B cell (primary cell): Measurements from ENCODE around the gene CT55. TPM values are rescaled to one million over a fixed set of nuclear protein-coding genes. Genes with fewer than 3 reads are reported as not detected.

Source experiments
- ATAC-seq: fragments of 200-7000 bp; cut with Tn5 transposase; one replicate; pipeline ENCODE4 v1.10.0; 2021; ENCODE audit warnings: low read depth, mild to moderate bottlenecking, moderate number of reproducible peaks, moderate library complexity
- CTCF ChIA-PET: fragments of 350-600 bp; sonication (Branson Sonifier 250); formaldehyde crosslinking; loops from one replicate; lab custom pipeline; 2021; ENCODE audit warnings: antibody characterized with exemption, inconsistent platforms; lab: Charles Lee
- POLR2A ChIA-PET: fragments of 350-600 bp; sonication (Branson Sonifier 250); formaldehyde crosslinking; loops from one replicate; lab custom pipeline; 2021; ENCODE audit warnings: antibody characterized with exemption; lab: Charles Lee
- DNase-seq: peaks from one replicate; pipeline ENCODE4 v3.0.0; 2013
- H2AFZ ChIP-seq: 2 replicates; pipeline ENCODE4 v1.6.1; 2012; ENCODE audit warnings: mild to moderate bottlenecking, low read depth, low read length; ENCODE audit not compliant: insufficient read depth, poor library complexity, severe bottlenecking
- H3K27ac ChIP-seq, 2 donors: 1 replicate in 1 of 2; 2 replicates in 1 of 2; pipeline ENCODE4 v1.5.1; 2012 to 2013; ENCODE audit warnings: low read length in 2 of 2, mild to moderate bottlenecking in 2 of 2, moderate library complexity in 1 of 2
- H3K27me3 ChIP-seq, 4 experiments: fragments of 200-600 bp in 1 of 4; sonication (generic) in 1 of 4; replicated peaks in 1 of 4; 1 replicate in 2 of 4; 2 replicates in 2 of 4; pipeline versions ENCODE4 v1.6.1 to v1.7.0; 2013 to 2016; ENCODE audit warnings: low read length in 3 of 4, mild to moderate bottlenecking in 2 of 4, mixed read lengths in 1 of 4, moderate library complexity in 1 of 4; ENCODE audit not compliant: insufficient read depth in 4 of 4, control insufficient read depth in 3 of 4; ENCODE audit errors: control extremely low read depth in 1 of 4
- H3K36me3 ChIP-seq, 2 experiments: replicated peaks in 1 of 2; 1 replicate in 1 of 2; 2 replicates in 1 of 2; pipeline versions ENCODE4 v1.6.1 to v1.7.1; 2013; ENCODE audit warnings: low read length in 1 of 2; ENCODE audit not compliant: insufficient read depth in 2 of 2, control insufficient read depth in 1 of 2; ENCODE audit errors: control extremely low read depth in 1 of 2, extremely low read depth in 1 of 2
- H3K4me1 ChIP-seq, 2 donors: fragments of 200-600 bp in 1 of 2; sonication (generic) in 1 of 2; 1 replicate in 1 of 2; 2 replicates in 1 of 2; pipeline versions ENCODE4 v1.5.1 to v1.6.1; 2013 to 2017; ENCODE audit warnings: low read length in 2 of 2; ENCODE audit not compliant: control insufficient read depth in 2 of 2, insufficient read depth in 2 of 2
- H3K4me2 ChIP-seq: replicated peaks from 2 replicates; pipeline ENCODE3; 2012; ENCODE audit warnings: mild to moderate bottlenecking, low read depth, low read length; ENCODE audit not compliant: poor library complexity, severe bottlenecking
- H3K4me3 ChIP-seq, 5 experiments: fragments of 200-600 bp in 1 of 5; sonication (generic) in 1 of 5; 1 replicate in 3 of 5; 2 replicates in 2 of 5; pipeline versions ENCODE4 v1.5.1 to v1.7.0; 2011 to 2016; ENCODE audit warnings: low read length in 4 of 5, mild to moderate bottlenecking in 4 of 5, low read depth in 2 of 5, control low read depth in 1 of 5, moderate library complexity in 1 of 5; ENCODE audit not compliant: insufficient read depth in 1 of 5; ENCODE audit errors: control extremely low read depth in 1 of 5, extremely low read depth in 1 of 5
- H3K79me2 ChIP-seq: fragments of 200-600 bp; sonication (generic); one replicate; pipeline ENCODE4 v1.6.0; 2016; ENCODE audit warnings: low read length; ENCODE audit not compliant: control insufficient read depth, insufficient read depth
- H3K9ac ChIP-seq: fragments of 200-600 bp; sonication (generic); 2 replicates; pipeline ENCODE4 v1.6.1; 2017; ENCODE audit warnings: mild to moderate bottlenecking, low read length, moderate library complexity
- H3K9me3 ChIP-seq, 3 donors: one replicate each; pipeline versions ENCODE4 v1.6.1 to v1.7.1; 2013; ENCODE audit warnings: low read length in 2 of 3; ENCODE audit not compliant: control insufficient read depth in 2 of 3, insufficient read depth in 1 of 3; ENCODE audit errors: control extremely low read depth in 1 of 3
- H4K20me1 ChIP-seq: 2 replicates; pipeline ENCODE4 v1.6.0; 2012; ENCODE audit warnings: mild to moderate bottlenecking, low read length; ENCODE audit not compliant: insufficient read depth, control insufficient read depth, poor library complexity, severe bottlenecking
- H3K27ac Mint-ChIP-seq: one replicate; pipeline ENCODE4 v1.8.0; 2021; ENCODE audit warnings: mixed read lengths
- H3K27me3 Mint-ChIP-seq: one replicate; pipeline ENCODE4 v1.8.0; 2021; ENCODE audit warnings: mixed read lengths
- H3K4me1 Mint-ChIP-seq: one replicate; pipeline ENCODE4 v1.8.0; 2021; ENCODE audit warnings: mixed read lengths
- H3K4me3 Mint-ChIP-seq: one replicate; pipeline ENCODE4 v1.8.0; 2021; ENCODE audit warnings: mixed read lengths
- H3K9me3 Mint-ChIP-seq: one replicate; pipeline ENCODE4 v1.8.0; 2022; ENCODE audit warnings: mixed read lengths; ENCODE audit not compliant: insufficient read depth
- CTCF ChIP-seq: fragments of 200-600 bp; IDR thresholded peaks from one replicate; pipeline ENCODE4 v1.8.0; 2022; ENCODE audit warnings: antibody characterized with exemption, mild to moderate bottlenecking
- EZH2 ChIP-seq: IDR thresholded peaks from 2 replicates; pipeline ENCODE4 v1.6.1; 2012; ENCODE audit warnings: borderline replicate concordance, low read depth, mild to moderate bottlenecking, moderate library complexity, low read length; ENCODE audit not compliant: insufficient read depth, poor library complexity, severe bottlenecking
- WGBS: methylation state at CpG from one replicate; pipeline ENCODE4 v1.1.5; 2013; ENCODE audit warnings: missing lambda C conversion rate; ENCODE audit not compliant: insufficient coverage; 5-methylcytosine and 5-hydroxymethylcytosine counted together
- intact Hi-C: fragments of 100-400 bp; cut with micrococcal nuclease; formaldehyde crosslinking; loops from one replicate; pipeline ENCODE4 v1.10.0; 2022
- polyA plus RNA-seq: library from polyadenylated mRNA; depleted of rRNA; stranded (reverse); fragments of >200 nt; gene quantifications from 2 replicates; pipeline ENCODE4 v1.2.3, GENCODE V29; 2012
- total RNA-seq, 2 donors: library from RNA; stranded (reverse); fragments of 120-200 nt in 1 of 2; gene quantifications; 1 replicate in 1 of 2; 2 replicates in 1 of 2; pipeline versions ENCODE4 v1.2.3 to v1.2.4, GENCODE V29; 2013 to 2022

The CT55 gene
- total and polyA plus RNA-seq, 2 donors (not counting 1 experiment from before 2014, with no cell fraction given): not detected

GRCh38 chrX:135193740-135194139 lies 22.5 kb upstream of the CT55 start:
- ATAC-seq: no peak
- intact Hi-C loops: no loop called here
- no peak overlapping the region for H2AFZ ChIP-seq
- POLR2A ChIA-PET: no interaction called here
- no peaks in the 10 kb centered on the region for H3K36me3 ChIP-seq
- H3K27me3 Mint-ChIP-seq: no peaks in the 10 kb centered on the region
- no peaks in the 10 kb centered on the region for H3K4me1 ChIP-seq
- no peaks in the 10 kb centered on the region for H3K4me1 Mint-ChIP-seq
- no peaks in the 10 kb centered on the region for H3K27me3 ChIP-seq
- 60% methylated on average over 1 of the region's 6 CpGs for WGBS
- TF ChIP-seq EZH2 (no peak), CTCF (no peak)
- H3K4me2 ChIP-seq: no peak overlapping the region
- CTCF ChIA-PET: no interaction called here
- no peak overlapping the region for H3K27ac Mint-ChIP-seq
- no peaks in the 10 kb centered on the region for H3K9me3 Mint-ChIP-seq
- no peak overlapping the region for H3K9ac ChIP-seq
- H3K79me2 ChIP-seq: no peaks in the 10 kb centered on the region
- DNase-seq: no peak
- H3K9me3 ChIP-seq: no peaks in the 10 kb centered on the region
- no peak overlapping the region for H3K27ac ChIP-seq
- H4K20me1 ChIP-seq: no peaks in the 10 kb centered on the region
- H3K4me3 Mint-ChIP-seq: no peak overlapping the region
- no peak overlapping the region for H3K4me3 ChIP-seq

- intact Hi-C loops: no loop called here
- Histone ChIP-seq H2AFZ (no peak overlapping the region), H4K20me1 (no peaks in the 10 kb centered on the region), H3K4me3 (no peak overlapping the region), H3K79me2 (no peaks in the 10 kb centered on the region), H3K9ac (no peak overlapping the region), H3K27ac (no peak overlapping the region), H3K4me1 (no peaks in the 10 kb centered on the region), H3K9me3 (no peaks in the 10 kb centered on the region), H3K27me3 (no peaks in the 10 kb centered on the region), H3K4me2 (no peak overlapping the region), H3K36me3 (no peaks in the 10 kb centered on the region)
- Mint-ChIP-seq H3K9me3 (no peaks in the 10 kb centered on the region), H3K4me3 (no peak overlapping the region), H3K27ac (no peak overlapping the region), H3K4me1 (no peaks in the 10 kb centered on the region), H3K27me3 (peaks cover 4% of the 10 kb centered on the region)
- WGBS: no CpG with 5 or more reads among the region's 3 CpGs
- ATAC-seq (no peak), DNase-seq (no peak)
- TF ChIP-seq CTCF (no peak), EZH2 (no peak)
- POLR2A ChIA-PET: no interaction called here
- CTCF ChIA-PET: no interaction called here
Observed at GRCh38 chrX:135191838-135192237, 20.6 kb upstream of the CT55 start.
